HepG2 (cell line): Measurements from ENCODE around the gene TXNL4B.

Experiments
- CTCF ChIP-seq: sonication (generic); formaldehyde crosslinking; IDR thresholded peaks from 2 replicates; pipeline ENCODE4 v1.5.0; 2020; ENCODE audit warnings: mild to moderate bottlenecking, missing genetic modification reagents, moderate library complexity
- POLR2G ChIP-seq: fragments of 200-400 bp; formaldehyde crosslinking; IDR thresholded peaks from 2 replicates; pipeline ENCODE4 v1.6.1; 2018; ENCODE audit warnings: mild to moderate bottlenecking, low read depth, low read length, moderate library complexity

- no peak for TF ChIP-seq CTCF (CRISPR knock-in tag)
- no peak for TF ChIP-seq POLR2G
Observed at GRCh38 chr16:72142476-72142875, 49.1 kb upstream of the TXNL4B start.
